K562 (cell line): ENCODE measurements around the gene CCL24. TPM values are rescaled to one million over a fixed set of nuclear protein-coding genes. Genes with fewer than 3 reads are reported as not detected.
A peak's percentile ranks its signal among the peaks of the same experiment; 100 is the strongest.

Experiments used
- AFF1 ChIP-seq, 2 experiments: fragments of 450-650 bp; IDR thresholded peaks; 2 replicates each; pipeline ENCODE4 v1.6.1; 2018; ENCODE audit warnings: mild to moderate bottlenecking in 2 of 2, low read depth in 1 of 2; ENCODE audit not compliant: partially characterized antibody in 2 of 2
- ATF1 ChIP-seq, 2 experiments: fragments of 450-650 bp in 1 of 2; IDR thresholded peaks; 2 replicates each; pipeline ENCODE4 v1.6.1; 2016; ENCODE audit warnings: missing compliant biosample characterization in 1 of 2, missing genetic modification characterization in 1 of 2
- CREB5 ChIP-seq: fragments of 250-450 bp; sonication (Bioruptor Pico); IDR thresholded peaks from 2 replicates; pipeline ENCODE4 v1.5.0; 2020; ENCODE audit warnings: mild to moderate bottlenecking
- HDAC1 ChIP-seq, 2 experiments: fragments of 450-650 bp; IDR thresholded peaks; 2 replicates each; pipeline ENCODE4 v1.6.1; 2016 to 2017; ENCODE audit warnings: inconsistent platforms in 1 of 2, mild to moderate bottlenecking in 1 of 2, moderate library complexity in 1 of 2
- PRDM10 ChIP-seq: fragments of 450-650 bp; IDR thresholded peaks from 2 replicates; pipeline ENCODE4 v1.6.1; 2018; ENCODE audit not compliant: partially characterized antibody
- PYGO2 ChIP-seq: fragments of 450-650 bp; IDR thresholded peaks from 2 replicates; pipeline ENCODE4 v1.6.1; 2016; ENCODE audit warnings: mild to moderate bottlenecking, missing genetic modification characterization, moderate library complexity, missing compliant biosample characterization
- TFAP4 ChIP-seq: sonication (generic); formaldehyde crosslinking; IDR thresholded peaks from 2 replicates; pipeline ENCODE4 v1.8.0; 2022; ENCODE audit warnings: missing genetic modification reagents, mild to moderate bottlenecking, moderate library complexity, borderline replicate concordance
- ZBTB7A ChIP-seq: IDR thresholded peaks from 2 replicates; pipeline ENCODE4 v1.6.1; 2011; ENCODE audit warnings: low read depth, mild to moderate bottlenecking, low read length, moderate library complexity, borderline replicate concordance; ENCODE audit not compliant: control insufficient read depth
- ZKSCAN8 ChIP-seq: fragments of 200-800 bp; sonication (Bioruptor generic); IDR thresholded peaks from 2 replicates; pipeline ENCODE4 v1.6.1; 2016; ENCODE audit warnings: missing genetic modification characterization, missing compliant biosample characterization
- ZNF143 ChIP-seq: sonication (generic); formaldehyde crosslinking; IDR thresholded peaks from 2 replicates; pipeline ENCODE4 v1.9.0; 2022; ENCODE audit warnings: mild to moderate bottlenecking, missing genetic modification reagents
- ZNF398 ChIP-seq: fragments of 250-450 bp; sonication (Bioruptor Pico); IDR thresholded peaks from 2 replicates; pipeline ENCODE4 v1.8.0; 2021; ENCODE audit warnings: moderate library complexity, mild to moderate bottlenecking, inconsistent platforms
- ZNF586 ChIP-seq: fragments of 450-650 bp; formaldehyde crosslinking; conservative IDR thresholded peaks from 2 replicates; pipeline ENCODE4 v1.4.0; 2020; ENCODE audit warnings: mild to moderate bottlenecking, moderate library complexity
- ZNF766 ChIP-seq: fragments of 200-800 bp; sonication (Bioruptor generic); conservative IDR thresholded peaks from 2 replicates; pipeline ENCODE4 v1.6.1; 2016; ENCODE audit warnings: missing genetic modification characterization, missing compliant biosample characterization
- ZSCAN32 ChIP-seq: fragments of 450-650 bp; formaldehyde crosslinking; IDR thresholded peaks from 2 replicates; pipeline ENCODE4 v1.4.0; 2020; ENCODE audit warnings: mild to moderate bottlenecking, moderate library complexity
- polyA plus RNA-seq, 8 experiments: library from polyadenylated mRNA; depleted of rRNA in 4 of 8; stranded (reverse) in 5 of 8; unstranded in 3 of 8; fragments of >200 nt; fragmentation: Nextera tagmentation in 2 of 8; fragmentation: Illumina TruSeq in 1 of 8; extraction: Ambion mirVana in 2 of 8; extraction: Trizol in 1 of 8; gene quantifications; 2 replicates each; pipeline versions ENCODE4 v1.2.1 to v1.2.3, GENCODE V29; 2011 to 2014; ENCODE audit warnings: inconsistent platforms in 1 of 8, missing spikeins in 1 of 8
- total RNA-seq, 7 experiments: library from RNA; depleted of rRNA in 6 of 7; stranded (reverse); fragments of >200 nt in 6 of 7; fragmentation: Illumina TruSeq in 2 of 7; extraction: Trizol in 2 of 7; gene quantifications; 2 replicates each; pipeline versions ENCODE4 v1.2.1 to v1.2.3, GENCODE V29; 2011 to 2021; ENCODE audit warnings: low replicate concordance in 1 of 7

Gene CCL24
- total and polyA plus RNA-seq, 9 of the 15 experiments (the other 6 are each of a cell fraction or from before 2014, with no cell fraction given) = 0.45 to 3.6 (median 0.95) TPM; not detected in 1

- TF ChIP-seq AFF1 (IDR thresholded peaks at IDR 0.05; ENCODE audit: low read depth in 1 of 2, partially characterized antibody in 2 of 2) = peak in 1 of 2 experiments; percentile 25
- no peak for TF ChIP-seq ATF1 (CRISPR knock-in tag; IDR thresholded peaks at IDR 0.05)
- TF ChIP-seq ATF1 (tag; IDR thresholded peaks at IDR 0.05) = peak; percentile 14
- TF ChIP-seq ZBTB7A = no peak
- TF ChIP-seq ZNF143 = no peak
- TF ChIP-seq PYGO2 (tag) = no peak
- TF ChIP-seq ZSCAN32 (CRISPR knock-in tag) = no peak
- TF ChIP-seq CREB5 = no peak
- TF ChIP-seq TFAP4 (CRISPR knock-in tag) = peak; percentile 42; the same call in 1 of the 2 replicates
- no peak; the same call in 1 of the 2 replicates for TF ChIP-seq ZNF766 (CRISPR knock-in tag)
- TF ChIP-seq HDAC1 (IDR thresholded peaks at IDR 0.05) = no peak
- no peak for TF ChIP-seq ZNF586
- TF ChIP-seq PRDM10 = no peak
- no peak for TF ChIP-seq ZNF398
- TF ChIP-seq ZKSCAN8 = no peak
These were observed 29.3 kb upstream of the CCL24 start (continued) for GRCh38 chr7:75842836-75843446.
